GM23248 (cell line): ENCODE results near the gene NRM. TPM values are rescaled to one million over a fixed set of nuclear protein-coding genes. Genes with fewer than 3 reads are reported as not detected.
"Not testable (repeated sequence)": the region's sequence is repeated elsewhere in the genome, so short reads cannot be mapped to it uniquely, and the experiment has no call there.

Experiments
- DNase-seq: peaks from one replicate; pipeline ENCODE4 v3.0.0-alpha.2; 2015
- H2AFZ ChIP-seq: fragments of 200-600 bp; sonication (generic); 2 replicates; pipeline ENCODE4 v1.6.1; 2016; ENCODE audit warnings: antibody characterized with exemption
- H3F3A ChIP-seq: fragments of 200-600 bp; sonication (generic); 2 replicates; pipeline ENCODE4 v1.6.1; 2016; ENCODE audit warnings: mild to moderate bottlenecking, antibody characterized with exemption, mixed run types; ENCODE audit not compliant: insufficient read depth
- H3K27ac ChIP-seq: fragments of 200-600 bp; sonication (generic); 2 replicates; pipeline ENCODE4 v1.5.1; 2016; ENCODE audit warnings: mild to moderate bottlenecking
- H3K27me3 ChIP-seq: fragments of 200-600 bp; sonication (generic); replicated peaks from 2 replicates; pipeline ENCODE4 v1.6.1; 2016; ENCODE audit warnings: mild to moderate bottlenecking; ENCODE audit not compliant: insufficient read depth
- H3K36me3 ChIP-seq: fragments of 200-600 bp; sonication (generic); 2 replicates; pipeline ENCODE4 v1.6.1; 2016; ENCODE audit warnings: low read depth, mild to moderate bottlenecking
- H3K4me1 ChIP-seq: fragments of 200-600 bp; sonication (generic); 2 replicates; pipeline ENCODE4 v1.6.1; 2016; ENCODE audit warnings: mild to moderate bottlenecking; ENCODE audit not compliant: insufficient read depth
- H3K4me2 ChIP-seq: fragments of 200-600 bp; sonication (generic); one replicate; pipeline ENCODE4 v1.6.1; 2016; ENCODE audit warnings: mild to moderate bottlenecking; ENCODE audit not compliant: unreplicated experiment
- H3K4me3 ChIP-seq: fragments of 200-600 bp; sonication (generic); 2 replicates; pipeline ENCODE4 v1.5.1; 2016; ENCODE audit warnings: mild to moderate bottlenecking
- H3K79me2 ChIP-seq: fragments of 200-600 bp; sonication (generic); 2 replicates; pipeline ENCODE4 v1.6.1; 2016; ENCODE audit warnings: mild to moderate bottlenecking; ENCODE audit not compliant: insufficient read depth
- H3K9ac ChIP-seq: fragments of 200-600 bp; sonication (generic); 2 replicates; pipeline ENCODE4 v1.6.1; 2016; ENCODE audit warnings: mild to moderate bottlenecking
- H3K9me2 ChIP-seq: fragments of 200-600 bp; sonication (generic); 2 replicates; pipeline ENCODE4 v1.6.1; 2016; ENCODE audit warnings: mixed run types, mild to moderate bottlenecking, moderate library complexity; ENCODE audit not compliant: insufficient read depth
- H3K9me3 ChIP-seq: fragments of 200-600 bp; sonication (generic); one replicate; pipeline ENCODE4 v1.6.1; 2017; ENCODE audit warnings: low read depth
- H4K20me1 ChIP-seq: fragments of 200-600 bp; sonication (generic); 2 replicates; pipeline ENCODE4 v1.6.0; 2016; ENCODE audit not compliant: insufficient read depth
- EZH2 ChIP-seq: fragments of 200-600 bp; sonication (generic); IDR thresholded peaks from 2 replicates; pipeline ENCODE4 v1.6.1; 2018; ENCODE audit warnings: antibody characterized with exemption, mild to moderate bottlenecking; ENCODE audit not compliant: insufficient read depth, poor library complexity, severe bottlenecking
- EZH2phosphoT487 ChIP-seq: fragments of 200-600 bp; sonication (generic); IDR thresholded peaks from 2 replicates; pipeline ENCODE4 v1.6.1; 2018; ENCODE audit warnings: antibody characterized with exemption, moderate library complexity, mild to moderate bottlenecking, low read depth; ENCODE audit not compliant: insufficient read depth
- WGBS, 2 experiments: methylation state at CpG; one replicate each; pipeline ENCODE4 v1.1.6; 2015 to 2017; ENCODE audit warnings: low lambda C conversion rate in 2 of 2, low coverage in 1 of 2; ENCODE audit errors: missing lambda C conversion rate in 2 of 2; 5-methylcytosine and 5-hydroxymethylcytosine counted together
- in situ Hi-C: fragments of 300-500 bp; cut with MboI; formaldehyde crosslinking; loops from 2 replicates; pipeline ENCODE4 v1.15.0; 2020
- polyA plus RNA-seq: library from polyadenylated mRNA; unstranded; fragments of >200 nt; fragmentation: Nextera tagmentation; extraction: Ambion mirVana; gene quantifications from 2 replicates; pipeline ENCODE4 v1.2.1, GENCODE V29; 2016
- total RNA-seq: library from RNA; depleted of rRNA; stranded (reverse); fragments of >200 nt; shearing (Covaris generic); gene quantifications from 2 replicates; pipeline ENCODE4 v1.2.3, GENCODE V29; 2014

The NRM gene
- total and polyA plus RNA-seq, 2 experiments from 2014 or later: 6.2 to 11.3 TPM

DNA sequence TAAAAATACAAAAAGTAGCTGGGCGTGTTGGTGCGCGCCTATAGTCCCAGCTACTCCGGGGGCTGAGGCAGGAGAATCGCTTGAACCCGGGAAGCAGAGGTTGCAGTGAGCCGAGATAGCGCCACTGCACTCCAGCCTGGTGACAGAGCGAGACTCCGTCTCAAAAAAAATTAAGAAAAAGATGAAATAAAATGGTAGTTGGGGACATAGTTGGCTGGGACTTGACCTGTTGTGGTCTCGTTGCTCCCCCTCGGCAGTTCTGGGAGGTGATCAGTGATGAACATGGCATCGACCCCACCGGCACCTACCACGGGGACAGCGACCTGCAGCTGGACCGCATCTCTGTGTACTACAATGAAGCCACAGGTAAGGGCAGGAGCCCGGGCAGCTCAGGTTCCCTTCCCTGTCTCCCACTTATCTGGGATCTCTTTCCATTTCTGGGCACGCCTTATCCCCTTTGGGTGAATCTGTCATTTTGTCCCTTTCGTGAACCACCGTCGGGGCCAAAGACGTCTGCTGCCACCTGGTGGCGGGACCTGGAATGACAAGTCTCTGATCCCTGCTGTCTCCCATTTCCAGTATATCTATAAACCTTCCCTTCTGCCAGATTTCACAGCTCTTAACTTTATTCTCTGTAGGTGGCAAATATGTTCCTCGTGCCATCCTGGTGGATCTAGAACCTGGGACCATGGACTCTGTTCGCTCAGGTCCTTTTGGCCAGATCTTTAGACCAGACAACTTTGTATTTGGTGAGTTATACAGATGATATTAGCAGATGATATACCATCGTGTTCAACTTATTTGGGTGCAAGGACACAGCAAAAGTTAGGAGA, 31.7 kb upstream of the NRM start:
- peaks cover 35% of the 10 kb centered on the region for H3K36me3 ChIP-seq
- H3K4me2 ChIP-seq: peak overlapping the region; percentile 93
- H2AFZ ChIP-seq: no peak overlapping the region
- no peaks in the 10 kb centered on the region for H3K9me2 ChIP-seq
- H4K20me1 ChIP-seq: peaks cover 19% of the 10 kb centered on the region; the same call in 1 of the 2 replicates
- H3K79me2 ChIP-seq: peaks cover 71% of the 10 kb centered on the region
- H3K27me3 ChIP-seq: no peaks in the 10 kb centered on the region
- 5% methylated on average over 27 of the region's 27 CpGs for WGBS, 2 experiments
- peak; percentile 79 for DNase-seq
- peaks cover 81% of the 10 kb centered on the region for H3F3A ChIP-seq
- H3K9me3 ChIP-seq: no peaks in the 10 kb centered on the region
- peak overlapping the region; percentile 97 for H3K4me3 ChIP-seq
- H3K4me1 ChIP-seq: peaks cover 57% of the 10 kb centered on the region
- peak overlapping the region; percentile 99 for H3K9ac ChIP-seq
- no peak for TF ChIP-seq EZH2phosphoT487
- no peak for TF ChIP-seq EZH2
- in situ Hi-C loops: no loop called here
- peak overlapping the region; percentile 95 for H3K27ac ChIP-seq

DNA sequence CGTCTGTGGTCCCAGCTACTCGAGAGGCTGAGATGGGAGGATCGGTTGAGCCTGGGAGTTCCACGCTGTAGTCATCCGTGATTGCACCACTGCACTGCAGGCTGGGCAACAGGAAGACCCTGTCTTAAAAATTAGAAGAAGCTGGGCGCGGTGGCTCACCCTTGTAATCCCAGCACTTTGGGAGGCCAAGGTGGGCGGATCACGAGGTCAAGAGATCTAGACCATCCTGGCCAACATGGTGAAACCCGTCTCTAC, 31.2 kb upstream of the NRM start:
- Histone ChIP-seq H3F3A (peaks cover 76% of the 10 kb centered on the region), H3K27ac (peak overlapping the region; percentile 95), H3K9ac (peak overlapping the region; percentile 99), H3K36me3 (peaks cover 33% of the 10 kb centered on the region), H3K4me2 (peak overlapping the region; percentile 93), H3K79me2 (peaks cover 72% of the 10 kb centered on the region), H3K4me1 (peaks cover 52% of the 10 kb centered on the region), H4K20me1 (peaks cover 19% of the 10 kb centered on the region; the same call in 1 of the 2 replicates), H3K4me3 (peak overlapping the region; percentile 97)
- H3K9me3 ChIP-seq, H3K9me2 ChIP-seq, H3K27me3 ChIP-seq, H2AFZ ChIP-seq, in situ Hi-C loops: not testable (repeated sequence)
- WGBS, 2 experiments: 0 to 1% methylated on average over 10 of the region's 10 CpGs
- DNase-seq: peak; percentile 68

DNA sequence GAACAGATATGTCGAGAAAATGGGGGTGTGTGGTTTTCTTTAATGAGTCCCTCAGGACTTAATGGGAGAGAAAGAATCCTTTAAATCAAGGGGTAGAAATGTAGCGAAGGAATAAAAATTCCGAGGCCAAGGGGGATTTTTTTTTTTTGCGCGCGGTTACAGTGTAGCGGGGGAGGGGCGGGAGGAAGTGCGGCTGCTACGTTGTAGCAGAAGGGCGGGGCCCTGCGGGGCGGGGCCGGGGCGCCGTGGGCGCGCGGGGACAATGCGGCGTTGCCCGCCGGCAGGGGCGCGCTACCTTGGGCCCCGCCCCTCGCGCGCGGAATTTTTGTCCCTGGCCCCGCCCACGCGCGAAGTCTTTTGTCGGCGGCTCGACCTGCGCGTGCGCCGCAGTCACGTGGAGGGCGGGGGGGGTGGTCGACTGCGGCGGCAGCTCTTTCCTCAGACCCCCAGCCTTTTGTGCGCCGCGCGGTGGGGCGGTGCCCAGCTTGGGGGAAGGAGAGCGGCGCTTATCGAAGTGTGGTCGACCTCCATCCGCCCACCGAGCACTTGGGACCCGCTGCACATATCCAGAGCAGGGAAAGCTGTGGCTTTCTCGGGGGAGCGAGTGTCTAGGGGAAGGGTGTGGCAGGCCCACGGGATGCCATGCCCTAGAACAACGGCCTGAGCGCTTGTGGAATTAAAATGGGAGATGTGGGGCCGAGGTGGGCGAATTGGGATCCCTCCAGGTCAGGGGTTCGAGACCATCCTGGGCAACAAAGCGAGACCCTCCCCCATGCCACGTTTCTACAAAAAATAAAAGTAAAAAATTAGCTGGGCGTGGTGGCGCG, 30.6 kb upstream of the NRM start:
- H3K9me2 ChIP-seq: no peaks in the 10 kb centered on the region
- peak overlapping the region; percentile 97 for H3K4me3 ChIP-seq
- 1 to 2% methylated on average over 38 to 48 of the region's 71 CpGs for WGBS, 2 experiments
- H3K9me3 ChIP-seq: no peaks in the 10 kb centered on the region
- peaks cover 77% of the 10 kb centered on the region for H3K79me2 ChIP-seq
- peaks cover 33% of the 10 kb centered on the region for H3K36me3 ChIP-seq
- no peaks in the 10 kb centered on the region for H3K27me3 ChIP-seq
- in situ Hi-C loops: no loop called here
- TF ChIP-seq EZH2phosphoT487 (no peak), EZH2 (no peak)
- peak overlapping the region; percentile 99 for H3K9ac ChIP-seq
- peak overlapping the region; percentile 93 for H3K4me2 ChIP-seq
- no peak overlapping the region for H2AFZ ChIP-seq
- H4K20me1 ChIP-seq: peaks cover 19% of the 10 kb centered on the region; the same call in 1 of the 2 replicates
- peak overlapping the region; percentile 95 for H3K27ac ChIP-seq
- peaks cover 71% of the 10 kb centered on the region for H3F3A ChIP-seq
- peaks cover 50% of the 10 kb centered on the region for H3K4me1 ChIP-seq
- DNase-seq: peak; percentile 98

DNA sequence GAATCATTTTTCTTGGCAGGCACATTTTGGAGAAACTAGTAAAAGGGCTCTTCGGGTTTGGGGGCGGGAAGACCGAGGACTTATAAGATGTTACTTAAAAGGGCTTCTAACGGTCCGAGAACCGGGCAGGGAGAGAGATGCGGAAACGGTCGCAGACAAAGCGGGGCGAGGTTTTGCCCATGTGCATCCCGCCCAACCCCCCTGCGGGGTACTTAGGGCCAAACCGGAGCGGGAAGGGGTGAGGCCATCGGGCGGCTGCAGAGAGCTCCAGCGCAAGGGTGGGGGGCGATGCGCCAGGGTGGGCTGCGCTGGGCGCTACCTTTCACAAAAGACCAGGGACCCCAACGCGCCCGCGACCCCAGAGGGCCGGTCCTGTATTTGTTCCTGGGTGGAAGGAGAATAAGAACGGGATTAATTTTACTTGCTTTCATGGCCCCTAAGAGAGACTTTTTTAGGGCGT, 30.0 kb upstream of the NRM start:
- Histone ChIP-seq H3K4me2 (peak overlapping the region; percentile 87), H4K20me1 (peaks cover 19% of the 10 kb centered on the region; the same call in 1 of the 2 replicates), H3K9ac (peak overlapping the region; percentile 99), H3K4me1 (peaks cover 49% of the 10 kb centered on the region), H3K4me3 (peak overlapping the region; percentile 97), H3F3A (peaks cover 67% of the 10 kb centered on the region), H3K36me3 (peaks cover 32% of the 10 kb centered on the region), H3K27ac (peak overlapping the region; percentile 95), H3K9me2 (no peaks in the 10 kb centered on the region), H2AFZ (no peak overlapping the region), H3K27me3 (no peaks in the 10 kb centered on the region), H3K9me3 (no peaks in the 10 kb centered on the region), H3K79me2 (peaks cover 83% of the 10 kb centered on the region)
- DNase-seq: peak; percentile 80
- WGBS, 2 experiments: 1 to 3% methylated on average over 21 to 29 of the region's 29 CpGs
- TF ChIP-seq EZH2: no peak
- in situ Hi-C loops: no loop called here
